Gastrocnemius medialis (tissue), 4 donors: ENCODE measurements around the gene TSEN2. TPM values are rescaled to one million over a fixed set of nuclear protein-coding genes. Genes with fewer than 3 reads are reported as not detected.

Experiments used
- ATAC-seq, 2 donors: fragments of 150-250 bp; one replicate each; pipeline ENCODE4 v1.9.1; 2016
- DNase-seq, 2 donors: peaks; one replicate each; pipeline ENCODE4 v3.0.0-alpha.2; 2019
- H3K27ac ChIP-seq, 4 donors: fragments of 200-600 bp; sonication (generic); 1 replicate in 1 of 4; 2 replicates in 3 of 4; pipeline ENCODE4 v1.5.1; 2016 to 2018; ENCODE audit warnings: mild to moderate bottlenecking in 2 of 4, moderate library complexity in 1 of 4
- H3K27me3 ChIP-seq, 3 donors: fragments of 200-600 bp; sonication (generic) in 2 of 3; 1 replicate in 1 of 3; 2 replicates in 2 of 3; pipeline versions ENCODE4 v1.5.1 to v1.6.0; 2016 to 2019; ENCODE audit warnings: mild to moderate bottlenecking in 1 of 3, moderate library complexity in 1 of 3
- H3K36me3 ChIP-seq, 2 donors: fragments of 200-600 bp; sonication (generic) in 1 of 2; one replicate each; pipeline ENCODE4 v1.5.1; 2017 to 2018
- H3K4me1 ChIP-seq, 2 donors: fragments of 200-600 bp; sonication (generic) in 1 of 2; one replicate each; pipeline ENCODE4 v1.5.1; 2016 to 2017; ENCODE audit warnings: mild to moderate bottlenecking in 2 of 2
- H3K4me3 ChIP-seq, 4 donors: fragments of 200-600 bp; sonication (generic) in 3 of 4; 1 replicate in 1 of 4; 2 replicates in 3 of 4; pipeline ENCODE4 v1.5.1; 2016 to 2019; ENCODE audit warnings: mild to moderate bottlenecking in 2 of 4
- H3K9me3 ChIP-seq, 3 donors: fragments of 200-600 bp; sonication (generic) in 2 of 3; 1 replicate in 1 of 3; 2 replicates in 2 of 3; pipeline ENCODE4 v1.5.1; 2016 to 2019
- POLR2A ChIP-seq, 2 donors: fragments of 450-650 bp; IDR thresholded peaks; one replicate each; pipeline ENCODE4 v1.6.1; 2017; ENCODE audit warnings: antibody characterized with exemption in 2 of 2, mild to moderate bottlenecking in 2 of 2, moderate library complexity in 2 of 2
- in situ Hi-C, 4 donors: fragments of 200-750 bp; cut with MboI; loops; one replicate each; pipeline versions ENCODE4 v1.15.0 to v1.8.0; 2017; ENCODE audit warnings: low sequenced_read_pairs in 4 of 4
- intact Hi-C: fragments of 100-400 bp; cut with DNase I; formaldehyde crosslinking; loops from one replicate; pipeline ENCODE4 v1.15.1; 2023; ENCODE audit warnings: low total_unique reads
- total RNA-seq, 4 donors: library from RNA; depleted of rRNA; stranded (reverse); fragments of >200 nt; gene quantifications; one replicate each; pipeline versions ENCODE4 v1.1.0 to v1.2.3, GENCODE V29; 2016
- TF ChIP-seq, protein P1 (sequence below), 5 experiments: fragments of 450-650 bp in 3 of 5; fragments of 200-600 bp in 2 of 5; sonication (generic) in 2 of 5; IDR thresholded peaks in 4 of 5; conservative IDR thresholded peaks in 1 of 5; 1 replicate in 4 of 5; 2 replicates in 1 of 5; pipeline ENCODE4 v1.5.1; 2016 to 2019; ENCODE audit warnings: antibody characterized with exemption in 5 of 5, mild to moderate bottlenecking in 3 of 5, moderate library complexity in 3 of 5

TSEN2 gene
- total RNA-seq, 4 donors from 2014 or later, result 10.7 to 19.5 (median 12.0) TPM

DNA sequence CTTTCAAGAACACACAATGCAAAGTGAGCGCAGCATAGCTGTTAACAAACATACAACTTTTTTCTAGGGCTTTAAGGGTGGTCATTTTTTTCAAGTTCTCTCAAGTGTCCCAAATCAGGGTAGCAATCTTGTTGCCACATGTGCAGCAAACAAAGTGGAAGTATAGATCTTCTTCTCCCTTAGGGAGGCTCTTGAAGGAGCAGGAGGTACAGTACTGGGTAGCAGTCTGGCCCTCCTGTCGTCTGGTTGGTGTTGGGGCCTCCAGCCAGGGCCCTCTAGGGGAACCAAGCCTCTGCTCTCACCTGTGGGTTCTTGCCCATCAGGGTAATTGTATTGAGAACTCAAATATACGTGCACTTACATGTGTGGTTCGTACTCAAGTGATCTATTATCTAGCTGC is 98.5 kb downstream of the TSEN2 start:
- intact Hi-C loops, result loop anchor here (10.0 kb wide), 1 partner anchor 252 kb away; no protein-coding TSS in a partner anchor
- H3K4me3 ChIP-seq, result no peak overlapping the region
- H3K27ac ChIP-seq, result peak overlapping the region in 1 of 4 donors; percentile 9
- no peaks in the 10 kb centered on the region for H3K27me3 ChIP-seq
- H3K4me1 ChIP-seq, result peaks cover 11 to 15% of the 10 kb centered on the region in 2 donors
- peaks cover 0 to 58% of the 10 kb centered on the region in 2 donors for H3K36me3 ChIP-seq
- TF ChIP-seq, protein P1, sequence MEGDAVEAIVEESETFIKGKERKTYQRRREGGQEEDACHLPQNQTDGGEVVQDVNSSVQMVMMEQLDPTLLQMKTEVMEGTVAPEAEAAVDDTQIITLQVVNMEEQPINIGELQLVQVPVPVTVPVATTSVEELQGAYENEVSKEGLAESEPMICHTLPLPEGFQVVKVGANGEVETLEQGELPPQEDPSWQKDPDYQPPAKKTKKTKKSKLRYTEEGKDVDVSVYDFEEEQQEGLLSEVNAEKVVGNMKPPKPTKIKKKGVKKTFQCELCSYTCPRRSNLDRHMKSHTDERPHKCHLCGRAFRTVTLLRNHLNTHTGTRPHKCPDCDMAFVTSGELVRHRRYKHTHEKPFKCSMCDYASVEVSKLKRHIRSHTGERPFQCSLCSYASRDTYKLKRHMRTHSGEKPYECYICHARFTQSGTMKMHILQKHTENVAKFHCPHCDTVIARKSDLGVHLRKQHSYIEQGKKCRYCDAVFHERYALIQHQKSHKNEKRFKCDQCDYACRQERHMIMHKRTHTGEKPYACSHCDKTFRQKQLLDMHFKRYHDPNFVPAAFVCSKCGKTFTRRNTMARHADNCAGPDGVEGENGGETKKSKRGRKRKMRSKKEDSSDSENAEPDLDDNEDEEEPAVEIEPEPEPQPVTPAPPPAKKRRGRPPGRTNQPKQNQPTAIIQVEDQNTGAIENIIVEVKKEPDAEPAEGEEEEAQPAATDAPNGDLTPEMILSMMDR (IDR thresholded peaks at IDR 0.05 in 4 of 5, conservative IDR thresholded peaks at IDR 0.05 in 1 of 5), result no peak
- no peak for TF ChIP-seq POLR2A (IDR thresholded peaks at IDR 0.05)
- no peaks in the 10 kb centered on the region for H3K9me3 ChIP-seq
- no peak for DNase-seq
- in situ Hi-C loops, result no loop called here
- ATAC-seq, result no peak

Other genes starting within 250 kb of the TSEN2 start
- gene PPARG, start 195.4 kb upstream of the TSEN2 start, total RNA-seq, result 10 to 100 TPM in 1 of 4 donors, 1 to 10 TPM in 3; 4.9 to 10.6 (median 8.5) TPM
- gene MKRN2OS, start 61.0 kb downstream of the TSEN2 start, total RNA-seq, result under 1 TPM in 1 of 4 donors, not detected in 3; 0.95 TPM
- gene MKRN2, start 72.6 kb downstream of the TSEN2 start, total RNA-seq, result 10 to 100 TPM; 14.8 to 29.9 (median 25.1) TPM
- 100 to 1,000 TPM; 212 to 346 (median 246) TPM for gene RAF1, start 179.6 kb downstream of the TSEN2 start, total RNA-seq